Right atrium auricular region (tissue), 2 donors: ENCODE data around the gene DAPK1. TPM values are rescaled to one million over a fixed set of nuclear protein-coding genes. Genes with fewer than 3 reads are reported as not detected.

Source experiments
- DNase-seq: peaks from one replicate; pipeline ENCODE4 v3.0.0-alpha.2; 2019; ENCODE audit warnings: low spot score
- H3K27ac ChIP-seq, 2 donors: fragments of 200-600 bp; sonication (generic); 1 replicate in 1 of 2; 2 replicates in 1 of 2; pipeline ENCODE4 v1.5.1; 2016 to 2019
- H3K27me3 ChIP-seq, 2 donors: fragments of 200-600 bp; sonication (generic); one replicate each; pipeline versions ENCODE4 v1.5.1 to v1.6.0; 2017 to 2019
- H3K36me3 ChIP-seq: fragments of 200-600 bp; sonication (generic); one replicate; pipeline ENCODE4 v1.5.1; 2016
- H3K4me1 ChIP-seq, 2 donors: fragments of 200-600 bp; sonication (generic); one replicate each; pipeline versions ENCODE4 v1.5.1 to v1.6.0; 2017 to 2019
- H3K4me3 ChIP-seq, 2 donors: fragments of 200-600 bp; sonication (generic); 1 replicate in 1 of 2; 2 replicates in 1 of 2; pipeline ENCODE4 v1.5.1; 2017 to 2019; ENCODE audit warnings: mild to moderate bottlenecking in 1 of 2, moderate library complexity in 1 of 2
- H3K9me3 ChIP-seq, 2 donors: fragments of 200-600 bp; sonication (generic); one replicate each; pipeline ENCODE4 v1.5.1; 2019
- total RNA-seq, 2 donors: library from RNA; depleted of rRNA; stranded (reverse); fragments of >200 nt; gene quantifications; one replicate each; pipeline ENCODE4 v1.1.0, GENCODE V29; 2016
- TF ChIP-seq, protein P1 (sequence below), 2 donors: fragments of 200-600 bp; sonication (generic); IDR thresholded peaks; one replicate each; pipeline ENCODE4 v1.5.1; 2019; ENCODE audit warnings: antibody characterized with exemption in 2 of 2

The DAPK1 gene
- total RNA-seq, 2 donors from 2014 or later: 10.1 to 23.0 TPM

DNA sequence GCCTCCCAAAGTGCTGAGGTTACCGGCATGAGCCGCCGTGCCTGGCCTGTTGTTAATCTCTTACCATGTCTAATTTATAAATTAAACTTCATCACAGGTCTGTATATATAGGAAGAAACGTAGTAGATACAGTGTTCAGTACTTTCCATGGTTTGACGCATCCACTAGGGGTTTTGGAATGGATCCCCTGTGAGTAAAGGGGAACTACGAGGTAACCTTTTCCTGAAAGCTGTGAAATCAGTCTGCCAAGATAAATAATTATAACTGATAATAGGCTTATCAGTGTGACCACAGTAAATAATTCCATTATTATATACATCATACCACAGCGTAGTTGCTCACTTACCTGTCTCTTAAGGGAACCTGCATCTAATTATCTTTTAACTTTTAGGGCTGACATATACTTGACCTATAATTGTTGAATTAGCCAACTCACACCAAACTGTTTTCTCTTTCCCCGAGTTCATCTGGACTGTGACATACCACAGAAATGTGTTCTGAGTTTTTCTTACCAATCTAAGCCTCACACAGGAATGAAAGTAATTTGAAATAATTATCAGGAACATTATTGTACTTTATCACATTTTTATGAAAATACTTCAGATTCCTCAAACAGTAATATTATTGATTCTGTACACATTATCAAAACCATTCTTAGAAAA is 42.9 kb downstream of the DAPK1 start:
- H3K9me3 ChIP-seq: no peaks in the 10 kb centered on the region
- H3K36me3 ChIP-seq: no peaks in the 10 kb centered on the region
- H3K27me3 ChIP-seq: no peaks in the 10 kb centered on the region
- H3K4me1 ChIP-seq: no peaks in the 10 kb centered on the region
- TF ChIP-seq, protein P1, sequence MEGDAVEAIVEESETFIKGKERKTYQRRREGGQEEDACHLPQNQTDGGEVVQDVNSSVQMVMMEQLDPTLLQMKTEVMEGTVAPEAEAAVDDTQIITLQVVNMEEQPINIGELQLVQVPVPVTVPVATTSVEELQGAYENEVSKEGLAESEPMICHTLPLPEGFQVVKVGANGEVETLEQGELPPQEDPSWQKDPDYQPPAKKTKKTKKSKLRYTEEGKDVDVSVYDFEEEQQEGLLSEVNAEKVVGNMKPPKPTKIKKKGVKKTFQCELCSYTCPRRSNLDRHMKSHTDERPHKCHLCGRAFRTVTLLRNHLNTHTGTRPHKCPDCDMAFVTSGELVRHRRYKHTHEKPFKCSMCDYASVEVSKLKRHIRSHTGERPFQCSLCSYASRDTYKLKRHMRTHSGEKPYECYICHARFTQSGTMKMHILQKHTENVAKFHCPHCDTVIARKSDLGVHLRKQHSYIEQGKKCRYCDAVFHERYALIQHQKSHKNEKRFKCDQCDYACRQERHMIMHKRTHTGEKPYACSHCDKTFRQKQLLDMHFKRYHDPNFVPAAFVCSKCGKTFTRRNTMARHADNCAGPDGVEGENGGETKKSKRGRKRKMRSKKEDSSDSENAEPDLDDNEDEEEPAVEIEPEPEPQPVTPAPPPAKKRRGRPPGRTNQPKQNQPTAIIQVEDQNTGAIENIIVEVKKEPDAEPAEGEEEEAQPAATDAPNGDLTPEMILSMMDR (IDR thresholded peaks at IDR 0.05): no peak
- H3K4me3 ChIP-seq: no peak overlapping the region
- DNase-seq: no peak
- no peak overlapping the region for H3K27ac ChIP-seq

DNA sequence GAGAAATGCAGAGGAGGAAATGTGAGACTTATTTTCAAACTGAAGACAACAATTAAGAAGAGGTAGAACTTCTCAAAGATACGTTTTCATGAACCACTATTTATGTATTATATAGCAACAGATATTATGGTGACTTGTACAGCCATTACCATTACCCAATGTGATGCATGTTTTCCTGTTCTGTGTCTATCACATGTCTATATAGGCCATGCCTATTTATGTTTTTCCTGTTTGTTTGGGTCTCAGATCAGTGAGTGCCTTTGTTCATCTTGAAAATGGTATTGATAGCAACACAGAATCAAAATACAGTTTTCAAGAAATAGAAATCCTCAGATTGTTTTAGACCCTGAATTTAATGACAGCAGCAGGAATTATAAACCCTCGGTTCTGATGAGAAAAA is 44.0 kb downstream of the DAPK1 start:
- Histone ChIP-seq H3K27me3 (no peaks in the 10 kb centered on the region), H3K4me1 (no peaks in the 10 kb centered on the region), H3K9me3 (no peaks in the 10 kb centered on the region), H3K27ac (no peak overlapping the region), H3K36me3 (no peaks in the 10 kb centered on the region), H3K4me3 (no peak overlapping the region)
- TF ChIP-seq, protein P1 (IDR thresholded peaks at IDR 0.05): no peak
- DNase-seq: no peak

DNA sequence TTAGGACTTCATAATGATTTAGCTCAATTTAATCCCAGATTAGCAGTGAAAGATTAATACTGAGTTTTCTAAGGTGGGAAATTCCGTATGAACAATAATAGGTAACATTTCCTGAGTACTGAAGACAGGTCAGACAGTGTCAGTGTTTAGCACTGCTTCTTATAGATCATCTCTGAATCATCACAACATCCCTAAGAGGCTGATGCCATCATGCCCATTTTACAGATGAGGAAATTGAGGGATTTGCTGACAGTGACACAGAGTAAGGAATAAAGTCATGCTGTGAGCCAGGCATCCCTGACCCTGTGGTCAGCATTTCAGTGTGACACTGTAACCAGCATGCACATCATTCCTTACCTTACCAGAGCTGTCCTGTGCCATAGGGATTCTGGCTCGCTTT is 44.5 kb downstream of the DAPK1 start:
- H3K9me3 ChIP-seq: no peaks in the 10 kb centered on the region
- no peak overlapping the region for H3K27ac ChIP-seq
- no peaks in the 10 kb centered on the region for H3K36me3 ChIP-seq
- H3K4me3 ChIP-seq: no peak overlapping the region
- DNase-seq: no peak
- H3K4me1 ChIP-seq: no peaks in the 10 kb centered on the region
- TF ChIP-seq, protein P1 (IDR thresholded peaks at IDR 0.05): no peak
- no peaks in the 10 kb centered on the region for H3K27me3 ChIP-seq

DNA sequence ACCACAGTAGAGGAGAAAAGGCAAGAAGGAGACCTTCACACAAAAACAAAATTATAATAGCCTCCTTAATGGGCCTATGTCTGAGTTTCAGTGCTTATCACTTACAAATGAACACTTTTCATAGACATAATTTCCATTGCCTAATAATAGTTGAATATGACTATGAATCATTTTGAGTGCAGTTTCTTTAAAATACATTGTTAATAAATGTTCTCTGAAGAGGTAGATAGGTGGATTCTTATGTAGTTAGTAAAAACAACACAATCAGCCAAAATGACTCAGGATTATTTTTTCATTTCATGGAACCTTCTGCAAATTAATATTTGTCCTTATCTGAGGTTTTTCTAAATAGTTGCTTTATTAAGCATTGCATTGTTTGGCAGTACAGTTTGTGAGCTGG is 45.6 kb downstream of the DAPK1 start:
- Histone ChIP-seq H3K27ac (no peak overlapping the region), H3K4me1 (no peaks in the 10 kb centered on the region), H3K36me3 (no peaks in the 10 kb centered on the region), H3K4me3 (no peak overlapping the region), H3K27me3 (no peaks in the 10 kb centered on the region), H3K9me3 (no peaks in the 10 kb centered on the region)
- TF ChIP-seq, protein P1 (IDR thresholded peaks at IDR 0.05): no peak
- no peak for DNase-seq

DNA sequence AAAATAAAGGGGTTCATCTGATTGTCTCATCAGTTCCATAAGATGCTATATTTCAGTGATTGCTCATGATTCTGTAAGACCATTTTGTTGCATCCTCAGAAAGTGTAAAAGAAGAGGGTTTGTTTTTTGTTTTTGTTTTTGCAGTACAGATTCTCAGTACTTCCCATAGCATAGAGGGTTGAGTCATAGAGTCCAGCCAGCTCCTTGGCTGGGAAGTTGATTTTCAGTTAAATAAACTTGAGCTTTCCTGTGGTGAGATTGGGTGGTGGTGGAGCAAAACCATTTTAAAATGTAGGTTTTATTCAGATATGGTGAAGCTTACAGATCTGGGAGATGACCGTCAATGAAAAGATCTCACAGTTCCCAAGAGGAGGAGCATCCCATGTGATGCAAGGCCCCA is 48.2 kb downstream of the DAPK1 start:
- DNase-seq: no peak
- no peaks in the 10 kb centered on the region for H3K27me3 ChIP-seq
- no peaks in the 10 kb centered on the region for H3K36me3 ChIP-seq
- no peaks in the 10 kb centered on the region for H3K4me1 ChIP-seq
- H3K9me3 ChIP-seq: no peaks in the 10 kb centered on the region
- H3K4me3 ChIP-seq: no peak overlapping the region
- TF ChIP-seq, protein P1 (IDR thresholded peaks at IDR 0.05): no peak
- no peak overlapping the region for H3K27ac ChIP-seq

DNA sequence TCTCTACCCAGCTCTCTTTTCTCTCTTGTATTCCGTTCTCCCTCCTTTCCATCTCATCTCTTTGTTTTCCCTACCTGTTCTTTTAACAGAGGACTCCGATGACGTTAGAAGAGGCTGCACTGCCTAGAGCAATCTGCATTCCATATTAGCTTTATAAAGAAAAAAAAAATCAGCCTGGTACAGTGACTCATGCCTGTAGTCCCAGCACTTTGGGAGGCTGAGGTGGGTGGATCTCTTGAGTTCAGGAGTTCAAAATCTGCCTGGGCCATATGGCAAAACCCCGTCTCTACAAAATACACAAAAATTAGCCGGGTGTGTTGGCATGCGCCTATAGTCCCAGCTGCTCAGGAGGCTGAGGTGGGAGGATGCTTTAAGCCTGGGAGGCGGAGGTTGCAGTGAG is 49.0 kb downstream of the DAPK1 start:
- no peaks in the 10 kb centered on the region for H3K27me3 ChIP-seq
- no peak overlapping the region for H3K4me3 ChIP-seq
- H3K27ac ChIP-seq: no peak overlapping the region
- no peak for DNase-seq
- no peaks in the 10 kb centered on the region for H3K4me1 ChIP-seq
- H3K9me3 ChIP-seq: no peaks in the 10 kb centered on the region
- no peaks in the 10 kb centered on the region for H3K36me3 ChIP-seq
- TF ChIP-seq, protein P1 (IDR thresholded peaks at IDR 0.05): no peak
